Endodermal cell (in vitro differentiated cells): ENCODE data around the gene ARHGEF40. TPM values are rescaled to one million over a fixed set of nuclear protein-coding genes. Genes with fewer than 3 reads are reported as not detected.
A peak's percentile ranks its signal among the peaks of the same experiment; 100 is the strongest.

Experiments used
- DNase-seq: peaks from one replicate; pipeline ENCODE4 v3.0.0-alpha.2; 2017
- H3K27ac ChIP-seq: 2 replicates; pipeline ENCODE4 v1.5.1; 2013; ENCODE audit warnings: mild to moderate bottlenecking, low read depth, low read length, moderate library complexity
- H3K27me3 ChIP-seq: 2 replicates; pipeline ENCODE4 v1.6.1; 2013; ENCODE audit warnings: mild to moderate bottlenecking, low read length, moderate library complexity; ENCODE audit not compliant: insufficient read depth, control insufficient read depth, poor library complexity, severe bottlenecking
- H3K36me3 ChIP-seq: 2 replicates; pipeline ENCODE4 v1.7.0; 2013; ENCODE audit warnings: mild to moderate bottlenecking, low read length, moderate library complexity; ENCODE audit not compliant: control insufficient read depth, insufficient read depth
- H3K4me1 ChIP-seq: one replicate; pipeline ENCODE4 v1.7.0; 2013; ENCODE audit warnings: low read length; ENCODE audit not compliant: control insufficient read depth, insufficient read depth
- H3K4me3 ChIP-seq: 2 replicates; pipeline ENCODE4 v1.5.1; 2013; ENCODE audit warnings: mild to moderate bottlenecking, low read length, moderate library complexity
- H3K9ac ChIP-seq: 2 replicates; pipeline ENCODE4 v1.6.1; 2013; ENCODE audit warnings: mild to moderate bottlenecking, low read length, moderate library complexity; ENCODE audit not compliant: poor library complexity, severe bottlenecking; ENCODE audit errors: extremely low read depth
- H3K9me3 ChIP-seq: 2 replicates; pipeline ENCODE4 v1.6.1; 2013; ENCODE audit warnings: mild to moderate bottlenecking, low read length, moderate library complexity; ENCODE audit not compliant: control insufficient read depth
- H3K27ac Mint-ChIP-seq: 2 replicates; pipeline ENCODE4 v1.8.0; 2020; ENCODE audit warnings: mixed read lengths
- H3K27me3 Mint-ChIP-seq: 2 replicates; pipeline ENCODE4 v1.8.0; 2021; ENCODE audit warnings: mild to moderate bottlenecking, mixed read lengths; ENCODE audit not compliant: insufficient read depth
- H3K36me3 Mint-ChIP-seq: 2 replicates; pipeline ENCODE4 v1.8.0; 2020; ENCODE audit warnings: low read depth, mixed read lengths
- H3K4me1 Mint-ChIP-seq: 2 replicates; pipeline ENCODE4 v1.8.0; 2020; ENCODE audit warnings: mixed read lengths
- H3K4me3 Mint-ChIP-seq: 2 replicates; pipeline ENCODE4 v1.8.0; 2020; ENCODE audit warnings: mild to moderate bottlenecking, moderate library complexity, mixed read lengths
- H3K9me3 Mint-ChIP-seq: 2 replicates; pipeline ENCODE4 v1.8.0; 2020; ENCODE audit warnings: mild to moderate bottlenecking, mixed read lengths
- WGBS, 2 experiments: methylation state at CpG; one replicate each; pipeline versions ENCODE4 v1.1.5 to v1.1.7; 2013; ENCODE audit warnings: missing lambda C conversion rate in 2 of 2, mixed read lengths in 1 of 2; ENCODE audit not compliant: insufficient coverage in 1 of 2, insufficient read length in 1 of 2; 5-methylcytosine and 5-hydroxymethylcytosine counted together
- microRNA-seq: library from miRNA; unstranded; fragments of <30 nt; microRNA quantifications from one replicate; pipeline ENCODE4 v1.2.0, GENCODE V29; 2020; ENCODE audit warnings: borderline microRNAs expressed
- total RNA-seq, 2 donors: library from RNA; stranded (reverse); fragmentation: NEBNext Ultra II Directional in 1 of 2; extraction: Animal tissue kit (Norgen Biotek cat#: 25700) in 1 of 2; gene quantifications; 2 replicates in 1 of 2; 3 replicates in 1 of 2; pipeline ENCODE4 v1.2.1, GENCODE V29; 2021
- TF ChIP-seq, protein P1 (sequence below): fragments of 200-600 bp; sonication (generic); conservative IDR thresholded peaks from 2 replicates; pipeline ENCODE4 v1.5.0; 2021; ENCODE audit warnings: antibody characterized with exemption, mild to moderate bottlenecking

ARHGEF40 gene
- total RNA-seq, 2 donors from 2014 or later, result 71.1 to 73.5 TPM

DNA sequence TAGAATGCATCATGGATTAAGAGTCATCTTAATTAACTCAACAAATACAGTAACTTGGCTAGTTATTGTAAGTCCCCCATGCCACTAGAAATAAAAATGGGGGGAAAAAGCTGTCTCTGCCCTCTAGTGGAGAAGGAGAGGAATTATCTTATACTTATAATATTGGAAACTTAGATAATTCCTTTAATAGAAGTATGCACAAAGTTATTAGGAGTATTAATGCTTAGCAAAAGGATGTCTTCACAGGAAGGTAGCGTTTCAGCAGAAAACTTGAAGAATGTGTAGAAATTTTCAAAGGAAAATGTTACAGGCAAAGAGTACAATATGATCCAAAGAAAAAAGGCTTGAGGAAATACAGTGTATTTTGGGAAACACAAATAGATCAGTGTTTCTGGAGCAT, 65.9 kb downstream of the ARHGEF40 start:
- Histone ChIP-seq H3K27me3 (no peaks in the 10 kb centered on the region), H3K4me1 (no peaks in the 10 kb centered on the region), H3K9ac (no peak overlapping the region), H3K9me3 (no peaks in the 10 kb centered on the region), H3K4me3 (no peak overlapping the region), H3K36me3 (no peaks in the 10 kb centered on the region), H3K27ac (no peak overlapping the region)
- peaks cover 3% of the 10 kb centered on the region for H3K4me1 Mint-ChIP-seq
- peaks cover under 1% of the 10 kb centered on the region for H3K9me3 Mint-ChIP-seq
- H3K27ac Mint-ChIP-seq, result no peak overlapping the region
- DNase-seq, result no peak
- TF ChIP-seq, protein P1, sequence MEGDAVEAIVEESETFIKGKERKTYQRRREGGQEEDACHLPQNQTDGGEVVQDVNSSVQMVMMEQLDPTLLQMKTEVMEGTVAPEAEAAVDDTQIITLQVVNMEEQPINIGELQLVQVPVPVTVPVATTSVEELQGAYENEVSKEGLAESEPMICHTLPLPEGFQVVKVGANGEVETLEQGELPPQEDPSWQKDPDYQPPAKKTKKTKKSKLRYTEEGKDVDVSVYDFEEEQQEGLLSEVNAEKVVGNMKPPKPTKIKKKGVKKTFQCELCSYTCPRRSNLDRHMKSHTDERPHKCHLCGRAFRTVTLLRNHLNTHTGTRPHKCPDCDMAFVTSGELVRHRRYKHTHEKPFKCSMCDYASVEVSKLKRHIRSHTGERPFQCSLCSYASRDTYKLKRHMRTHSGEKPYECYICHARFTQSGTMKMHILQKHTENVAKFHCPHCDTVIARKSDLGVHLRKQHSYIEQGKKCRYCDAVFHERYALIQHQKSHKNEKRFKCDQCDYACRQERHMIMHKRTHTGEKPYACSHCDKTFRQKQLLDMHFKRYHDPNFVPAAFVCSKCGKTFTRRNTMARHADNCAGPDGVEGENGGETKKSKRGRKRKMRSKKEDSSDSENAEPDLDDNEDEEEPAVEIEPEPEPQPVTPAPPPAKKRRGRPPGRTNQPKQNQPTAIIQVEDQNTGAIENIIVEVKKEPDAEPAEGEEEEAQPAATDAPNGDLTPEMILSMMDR, result peak; percentile 86
- WGBS, 2 experiments, result 15 to 33% methylated on average over 1 of the region's 1 CpG
- H3K4me3 Mint-ChIP-seq, result no peak overlapping the region
- peaks cover 2% of the 10 kb centered on the region for H3K36me3 Mint-ChIP-seq
- no peaks in the 10 kb centered on the region for H3K27me3 Mint-ChIP-seq

Small RNAs within 50 kb of the gene (microRNA-seq; reads per million reads assigned to microRNA genes)
- not detected for gene MIR6717

Other genes starting within 250 kb of the ARHGEF40 start
- not detected for gene RNASE3, start 178.9 kb upstream of the ARHGEF40 start, total RNA-seq
- gene RNASE2, start 114.8 kb upstream of the ARHGEF40 start, total RNA-seq, result not detected
- 10 to 100 TPM; 65.1 to 80.2 TPM for gene METTL17, start 80.3 kb upstream of the ARHGEF40 start, total RNA-seq
- gene SLC39A2, start 71.0 kb upstream of the ARHGEF40 start, total RNA-seq, result under 1 TPM; 0.35 to 0.46 TPM
- gene NDRG2, start 45.2 kb upstream of the ARHGEF40 start, total RNA-seq, result 10 to 100 TPM; 46.3 to 52.8 TPM
- 1 to 10 TPM in 1 of 2 donors, under 1 TPM in 1; 0.73 to 1.7 TPM for gene TPPP2, start 40.1 kb upstream of the ARHGEF40 start, total RNA-seq
- not detected for gene RNASE13, start 35.5 kb upstream of the ARHGEF40 start, total RNA-seq
- not detected for gene RNASE7, start 27.9 kb upstream of the ARHGEF40 start, total RNA-seq
- not detected for gene RNASE8, start 12.5 kb upstream of the ARHGEF40 start, total RNA-seq
- gene ZNF219, start 28.4 kb downstream of the ARHGEF40 start, total RNA-seq, result 10 to 100 TPM; 43.4 to 59.6 TPM
- gene TMEM253, start 30.8 kb downstream of the ARHGEF40 start, total RNA-seq, result under 1 TPM; 0.40 to 0.49 TPM
- not detected for gene OR5AU1, start 85.8 kb downstream of the ARHGEF40 start, total RNA-seq
- 1,000 to 10,000 TPM in 1 of 2 donors, 100 to 1,000 TPM in 1; 751 to 1,003 TPM for gene HNRNPC, start 199.1 kb downstream of the ARHGEF40 start, total RNA-seq
- gene RPGRIP1, start 209.8 kb downstream of the ARHGEF40 start, total RNA-seq, result under 1 TPM in 1 of 2 donors, not detected in 1; 0.29 TPM